Stimulated activated naive CD8-positive, alpha-beta T cell treated with anti-CD3 and anti-CD28 coated beads, Interleukin-15, Interleukin-2, amounts not matched to agents 100 ng/mL and 50 ng/mL, for 24 hours (primary cell): ENCODE data around the gene VPS26B.
"Not testable (repeated sequence)": the region's sequence is repeated elsewhere in the genome, so short reads cannot be mapped to it uniquely, and the experiment has no call there.

ENCODE experiments used
- H3K27ac Mint-ChIP-seq: one replicate; pipeline ENCODE4 v1.8.0; 2021; ENCODE audit warnings: mild to moderate bottlenecking, mixed read lengths
- H3K27me3 Mint-ChIP-seq: one replicate; pipeline ENCODE4 v1.8.0; 2021; ENCODE audit warnings: mixed read lengths
- H3K36me3 Mint-ChIP-seq: one replicate; pipeline ENCODE4 v1.8.0; 2021; ENCODE audit warnings: low read depth, mixed read lengths
- H3K4me1 Mint-ChIP-seq: one replicate; pipeline ENCODE4 v1.8.0; 2021; ENCODE audit warnings: low read depth, mixed read lengths
- H3K4me3 Mint-ChIP-seq: one replicate; pipeline ENCODE4 v1.8.0; 2021; ENCODE audit warnings: mild to moderate bottlenecking, mixed read lengths
- H3K9me3 Mint-ChIP-seq: one replicate; pipeline ENCODE4 v1.8.0; 2021; ENCODE audit warnings: mixed read lengths

The VPS26B gene

GRCh38 chr11:134223836-134224709, at the start of gene VPS26B, which contains the start of gene NCAPD3:
VPS26B (plus strand) TSS chr11:134224671; CDS start chr11:134225123, 452 bp downstream.
NCAPD3 (minus strand) TSS chr11:134223967; CDS start chr11:134223926, 41 bp downstream.
- H3K4me1 Mint-ChIP-seq: peaks cover 69% of the 10 kb centered on the region
- no peaks in the 10 kb centered on the region for H3K9me3 Mint-ChIP-seq
- no peaks in the 10 kb centered on the region for H3K27me3 Mint-ChIP-seq
- H3K36me3 Mint-ChIP-seq: peaks cover 38% of the 10 kb centered on the region
- H3K27ac Mint-ChIP-seq: peak within 1 kb of the TSS; percentile 96
- H3K4me3 Mint-ChIP-seq: peak within 1 kb of the TSS; percentile 95

GRCh38 chr11:134176284-134176683, 48.2 kb upstream of the VPS26B start:
- Mint-ChIP-seq H3K36me3 (peaks cover 76% of the 10 kb centered on the region), H3K27me3 (no peaks in the 10 kb centered on the region), H3K4me1 (no peaks in the 10 kb centered on the region), H3K4me3 (no peak overlapping the region), H3K27ac (no peak overlapping the region), H3K9me3 (no peaks in the 10 kb centered on the region)

- Mint-ChIP-seq H3K27me3 (no peaks in the 10 kb centered on the region), H3K4me1 (no peaks in the 10 kb centered on the region), H3K36me3 (peaks cover 73% of the 10 kb centered on the region), H3K4me3 (no peak overlapping the region), H3K27ac (no peak overlapping the region), H3K9me3 (no peaks in the 10 kb centered on the region)
Observed at GRCh38 chr11:134178032-134178674, 46.3 kb upstream of the VPS26B start.

GRCh38 chr11:134181707-134182106, 42.8 kb upstream of the VPS26B start:
- Mint-ChIP-seq H3K4me3 (no peak overlapping the region), H3K9me3 (no peaks in the 10 kb centered on the region), H3K4me1 (no peaks in the 10 kb centered on the region), H3K27ac (no peak overlapping the region), H3K27me3 (no peaks in the 10 kb centered on the region), H3K36me3 (peaks cover 69% of the 10 kb centered on the region)

- H3K4me1 Mint-ChIP-seq, H3K4me3 Mint-ChIP-seq, H3K9me3 Mint-ChIP-seq, H3K27ac Mint-ChIP-seq, H3K27me3 Mint-ChIP-seq: not testable (repeated sequence)
- peaks cover 87% of the 10 kb centered on the region for H3K36me3 Mint-ChIP-seq
Observed at GRCh38 chr11:134188092-134188491, 36.4 kb upstream of the VPS26B start.

- no peaks in the 10 kb centered on the region for H3K9me3 Mint-ChIP-seq
- H3K36me3 Mint-ChIP-seq: peaks cover 86% of the 10 kb centered on the region
- no peak overlapping the region for H3K27ac Mint-ChIP-seq
Observed at GRCh38 chr11:134196756-134197155, 27.7 kb upstream of the VPS26B start.

GRCh38 chr11:134199531-134199930, 24.9 kb upstream of the VPS26B start:
- no peak overlapping the region for H3K4me3 Mint-ChIP-seq
- no peaks in the 10 kb centered on the region for H3K27me3 Mint-ChIP-seq
- no peaks in the 10 kb centered on the region for H3K4me1 Mint-ChIP-seq
- H3K9me3 Mint-ChIP-seq: no peaks in the 10 kb centered on the region
- H3K36me3 Mint-ChIP-seq: peaks cover 91% of the 10 kb centered on the region
- H3K27ac Mint-ChIP-seq: no peak overlapping the region

More at GRCh38 chr11:134196756-134197155, 27.7 kb upstream of the VPS26B start:
- H3K27me3 Mint-ChIP-seq: no peaks in the 10 kb centered on the region
- no peaks in the 10 kb centered on the region for H3K4me1 Mint-ChIP-seq
- H3K4me3 Mint-ChIP-seq: no peak overlapping the region

- H3K4me1 Mint-ChIP-seq: no peaks in the 10 kb centered on the region
- H3K27me3 Mint-ChIP-seq: no peaks in the 10 kb centered on the region
- no peak overlapping the region for H3K27ac Mint-ChIP-seq
- H3K9me3 Mint-ChIP-seq: no peaks in the 10 kb centered on the region
- H3K4me3 Mint-ChIP-seq: no peak overlapping the region
- H3K36me3 Mint-ChIP-seq: peaks cover 92% of the 10 kb centered on the region
Observed at GRCh38 chr11:134200688-134201087, 23.8 kb upstream of the VPS26B start.

GRCh38 chr11:134202661-134203060, 21.8 kb upstream of the VPS26B start:
- no peaks in the 10 kb centered on the region for H3K4me1 Mint-ChIP-seq
- no peaks in the 10 kb centered on the region for H3K9me3 Mint-ChIP-seq
- H3K4me3 Mint-ChIP-seq: no peak overlapping the region
- no peaks in the 10 kb centered on the region for H3K27me3 Mint-ChIP-seq
- peaks cover 90% of the 10 kb centered on the region for H3K36me3 Mint-ChIP-seq
- no peak overlapping the region for H3K27ac Mint-ChIP-seq

GRCh38 chr11:134205729-134206128, 18.7 kb upstream of the VPS26B start:
- no peaks in the 10 kb centered on the region for H3K4me1 Mint-ChIP-seq
- no peak overlapping the region for H3K27ac Mint-ChIP-seq
- no peak overlapping the region for H3K4me3 Mint-ChIP-seq
- H3K36me3 Mint-ChIP-seq: peaks cover 83% of the 10 kb centered on the region
- H3K27me3 Mint-ChIP-seq: no peaks in the 10 kb centered on the region
- H3K9me3 Mint-ChIP-seq: no peaks in the 10 kb centered on the region

GRCh38 chr11:134206185-134206584, 18.3 kb upstream of the VPS26B start:
- Mint-ChIP-seq H3K36me3 (peaks cover 83% of the 10 kb centered on the region), H3K27me3 (no peaks in the 10 kb centered on the region), H3K27ac (no peak overlapping the region), H3K4me1 (no peaks in the 10 kb centered on the region), H3K4me3 (no peak overlapping the region), H3K9me3 (no peaks in the 10 kb centered on the region)

- Mint-ChIP-seq H3K4me1 (no peaks in the 10 kb centered on the region), H3K27me3 (no peaks in the 10 kb centered on the region), H3K27ac (no peak overlapping the region), H3K9me3 (no peaks in the 10 kb centered on the region), H3K36me3 (peaks cover 80% of the 10 kb centered on the region), H3K4me3 (no peak overlapping the region)
Observed at GRCh38 chr11:134207538-134208239, 16.8 kb upstream of the VPS26B start.

GRCh38 chr11:134215836-134216235, 8.6 kb upstream of the VPS26B start:
- Mint-ChIP-seq H3K4me1 (peaks cover 19% of the 10 kb centered on the region), H3K36me3 (peaks cover 73% of the 10 kb centered on the region)

GRCh38 chr11:134216816-134217215, 7.7 kb upstream of the VPS26B start:
- H3K4me1 Mint-ChIP-seq: peaks cover 26% of the 10 kb centered on the region
- H3K9me3 Mint-ChIP-seq: no peaks in the 10 kb centered on the region

More at GRCh38 chr11:134215836-134216235, 8.6 kb upstream of the VPS26B start:
- Mint-ChIP-seq H3K27me3 (no peaks in the 10 kb centered on the region), H3K27ac (no peak overlapping the region), H3K9me3 (no peaks in the 10 kb centered on the region), H3K4me3 (no peak overlapping the region)

GRCh38 chr11:134223121-134223520, 1.4 kb upstream of the VPS26B start:
- peaks cover 48% of the 10 kb centered on the region for H3K36me3 Mint-ChIP-seq
- no peaks in the 10 kb centered on the region for H3K27me3 Mint-ChIP-seq
- H3K4me3 Mint-ChIP-seq: peak overlapping the region; percentile 91
- H3K27ac Mint-ChIP-seq: peak overlapping the region; percentile 94
- no peaks in the 10 kb centered on the region for H3K9me3 Mint-ChIP-seq
- H3K4me1 Mint-ChIP-seq: peaks cover 68% of the 10 kb centered on the region

More at GRCh38 chr11:134216816-134217215, 7.7 kb upstream of the VPS26B start:
- no peak overlapping the region for H3K4me3 Mint-ChIP-seq
- no peaks in the 10 kb centered on the region for H3K27me3 Mint-ChIP-seq
- H3K27ac Mint-ChIP-seq: no peak overlapping the region
- H3K36me3 Mint-ChIP-seq: peaks cover 67% of the 10 kb centered on the region
